NCI-H1436 treated with DMSO at 0.1 percent for 48 hours (cell line): ENCODE data around the gene TF.

Experiments
- DNase-seq: peaks from one replicate; lab custom pipeline; 2025; lab: John Stamatoyannopoulos, UW

The TF gene

DNA sequence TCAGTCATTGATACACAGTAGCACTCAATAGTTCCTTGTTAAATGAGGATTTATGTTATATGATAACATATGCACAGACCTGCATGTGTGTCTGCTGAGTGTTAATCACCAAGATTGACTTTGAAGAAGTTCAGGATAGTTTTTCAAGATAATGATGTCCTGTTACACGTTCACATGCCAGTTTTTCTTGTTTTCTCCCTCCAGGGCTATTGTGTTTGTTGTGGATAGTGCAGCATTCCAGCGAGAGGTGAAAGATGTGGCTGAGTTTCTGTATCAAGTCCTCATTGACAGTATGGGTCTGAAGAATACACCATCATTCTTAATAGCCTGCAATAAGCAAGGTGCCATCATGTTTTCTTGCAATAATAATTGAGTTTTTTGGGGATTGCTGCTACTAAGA, 69.2 kb downstream of the TF start:
- no peak for DNase-seq

DNA sequence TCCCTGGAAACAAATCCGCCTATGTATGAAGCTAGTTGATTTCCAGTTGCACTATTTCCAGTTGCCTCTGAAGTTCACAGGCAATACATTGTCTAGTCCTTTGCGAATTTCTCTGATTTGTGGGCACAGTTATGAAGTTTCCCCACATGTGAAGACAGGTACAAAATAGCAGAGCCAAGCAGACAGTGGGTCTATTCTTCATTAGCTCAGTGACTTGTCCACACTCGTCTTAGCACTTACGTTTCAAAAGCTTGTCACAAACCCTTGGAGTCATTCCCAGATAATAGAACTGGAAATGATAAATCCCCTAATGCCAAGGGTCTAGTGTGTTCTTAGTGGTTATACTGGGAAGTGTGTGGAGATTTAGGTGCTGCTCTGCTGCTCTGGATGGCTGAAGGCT, 73.9 kb downstream of the TF start:
- DNase-seq = no peak

DNA sequence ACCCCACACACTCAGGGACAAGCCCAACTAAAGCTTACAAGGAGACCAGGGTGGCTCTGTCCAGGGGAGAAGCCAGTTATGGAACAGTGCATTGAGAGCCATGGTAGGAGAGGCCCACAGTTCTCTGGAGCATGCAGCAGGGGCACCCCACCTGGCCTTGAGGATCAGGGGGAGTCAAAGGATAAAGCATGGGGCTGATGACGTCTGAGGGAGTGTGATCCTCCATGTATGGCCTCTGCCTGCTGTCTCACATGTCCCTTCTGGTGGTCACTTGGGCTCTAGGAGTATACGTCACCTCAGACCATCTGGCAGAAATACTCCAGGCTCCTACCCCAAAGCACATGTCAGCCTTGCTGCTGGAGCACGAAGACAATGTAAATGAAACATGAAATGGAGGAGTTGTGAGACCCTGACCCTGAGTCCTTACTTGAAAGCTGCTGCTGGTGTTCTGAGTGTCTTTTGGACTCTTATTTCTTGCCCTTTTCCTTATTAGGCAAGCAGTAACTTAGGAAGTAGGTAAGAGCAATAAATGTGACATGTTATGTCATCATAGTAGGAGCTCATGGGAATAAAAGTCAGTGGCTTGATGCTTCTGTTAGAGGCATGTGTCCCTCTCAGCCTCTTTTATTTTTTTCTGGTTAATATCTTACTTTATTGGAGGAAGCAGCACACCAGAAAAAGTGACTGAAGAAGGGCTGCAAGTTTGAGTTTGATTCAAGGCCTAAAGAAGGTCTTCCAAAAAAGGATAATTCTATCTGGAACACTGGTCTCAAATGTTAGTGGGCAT, 74.9 kb downstream of the TF start:
- no peak for DNase-seq

DNA sequence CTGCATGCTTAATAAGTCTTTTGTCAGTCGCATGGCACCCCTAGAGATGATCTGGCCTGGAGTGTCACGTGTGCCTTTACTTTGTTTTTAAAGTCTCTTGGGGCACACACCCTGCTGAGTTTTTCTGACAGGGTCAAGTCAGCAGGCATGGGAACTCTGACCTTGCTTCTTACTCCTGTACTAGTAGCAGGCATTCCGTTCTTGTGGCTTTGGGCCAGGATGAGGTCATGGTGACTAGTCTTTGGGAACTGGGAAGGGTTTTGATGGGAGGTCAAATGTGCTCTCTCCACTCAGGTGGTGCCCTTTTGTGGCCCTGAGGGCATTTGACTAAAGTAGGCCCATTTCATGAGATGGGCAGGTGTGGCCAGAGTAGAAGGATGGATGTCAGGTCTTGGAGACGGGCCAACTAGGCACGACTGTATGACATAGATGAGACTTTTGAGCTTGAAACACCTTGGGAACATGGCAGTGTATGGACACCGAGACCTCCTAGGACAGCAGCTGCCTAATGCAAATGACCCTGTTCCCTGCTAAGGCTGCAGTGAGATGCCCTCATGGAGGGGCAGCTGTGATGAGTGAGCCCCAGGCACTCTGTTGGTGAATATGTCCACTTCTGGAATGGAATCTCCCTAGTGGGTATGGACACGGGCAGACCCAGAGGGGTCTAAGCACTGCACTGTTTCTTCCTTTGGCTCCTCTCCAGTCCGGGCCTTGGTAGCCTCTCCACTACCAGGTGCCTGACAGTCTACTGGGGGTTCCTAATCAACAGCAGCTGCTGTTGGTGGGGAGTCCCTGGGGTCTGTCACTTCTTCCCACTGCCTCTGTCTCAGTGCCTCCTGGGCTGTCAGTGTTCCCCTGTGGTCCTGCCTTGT, 75.8 kb downstream of the TF start:
- DNase-seq = no peak

DNA sequence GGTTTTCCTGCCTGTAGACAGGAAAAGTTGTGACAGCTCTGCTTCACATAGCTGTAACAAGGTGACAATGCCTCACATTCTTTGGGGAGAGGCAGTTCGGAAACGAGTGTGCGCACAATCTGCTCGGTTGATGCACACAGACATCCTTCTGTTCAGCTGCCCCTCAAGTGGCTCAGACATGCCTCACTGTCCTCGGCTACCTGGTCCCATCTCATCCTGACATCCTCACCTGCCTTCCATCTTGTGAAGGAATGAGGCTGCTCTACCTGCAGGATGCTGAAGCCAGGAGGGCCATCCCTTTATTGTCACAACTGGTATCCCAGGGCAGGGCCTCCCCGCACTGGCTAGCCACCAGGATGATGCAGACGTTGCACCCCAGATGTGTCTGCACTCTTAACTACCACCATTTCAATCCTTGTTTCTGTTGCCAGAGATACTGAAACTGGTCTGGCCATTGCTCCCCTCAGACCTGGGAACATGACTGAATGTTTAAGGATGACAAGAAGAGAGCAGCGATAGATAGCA, 78.8 kb downstream of the TF start:
- no peak for DNase-seq

DNA sequence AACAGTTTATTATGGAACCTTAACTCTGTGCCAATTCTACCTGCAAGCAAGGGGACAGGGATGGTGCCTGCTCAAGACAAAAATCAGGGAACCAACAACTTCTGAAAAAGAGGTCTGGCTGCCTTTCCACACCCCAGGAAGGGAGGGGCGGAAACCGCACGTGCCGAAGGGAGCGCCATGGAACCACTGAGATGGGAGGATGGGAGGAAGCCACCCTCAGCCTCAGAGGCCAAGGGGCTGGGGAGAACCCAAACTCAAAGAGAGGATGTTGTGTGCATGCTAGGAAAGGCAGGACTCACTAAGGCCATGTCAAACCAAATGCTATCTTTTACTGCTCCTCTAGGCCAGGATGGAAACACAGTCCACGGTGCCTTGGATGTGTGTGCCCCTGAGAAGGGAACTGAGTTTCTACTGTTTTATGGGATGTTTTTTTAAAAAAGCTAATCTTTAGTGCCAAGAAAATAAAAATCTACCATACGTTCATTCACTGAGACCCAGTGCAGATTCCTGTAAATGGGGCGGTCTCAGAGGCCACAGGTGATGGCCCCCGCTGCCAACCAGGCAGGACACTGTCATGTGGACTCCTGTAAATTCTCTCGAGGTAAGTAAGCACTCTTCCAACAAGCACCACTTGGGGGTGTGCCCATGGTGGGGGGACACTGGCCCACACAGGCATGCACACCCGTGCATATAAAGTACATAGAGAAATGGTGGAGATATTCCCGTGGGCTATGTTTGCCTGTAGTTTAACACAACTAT, 80.0 kb downstream of the TF start:
- DNase-seq = no peak

DNA sequence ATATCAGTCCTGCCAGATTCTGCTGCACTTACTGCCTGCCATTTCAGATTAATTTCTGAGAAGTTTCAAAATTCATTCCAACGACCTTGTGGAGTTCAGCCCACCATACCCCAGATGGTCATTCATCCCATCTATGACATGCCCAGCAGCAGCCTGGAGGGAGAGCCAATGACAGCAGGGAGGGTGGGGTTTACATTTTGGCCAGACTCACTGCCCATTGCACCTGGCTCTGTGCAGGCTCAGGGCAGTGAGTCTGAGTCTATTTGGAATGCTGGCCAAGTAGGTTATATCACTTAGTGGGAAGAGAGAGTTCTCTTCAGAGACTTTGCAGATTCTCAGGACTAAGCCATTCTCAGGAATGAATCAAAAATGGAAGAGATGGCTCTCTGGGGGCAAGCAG, 80.9 kb downstream of the TF start:
- no peak for DNase-seq

DNA sequence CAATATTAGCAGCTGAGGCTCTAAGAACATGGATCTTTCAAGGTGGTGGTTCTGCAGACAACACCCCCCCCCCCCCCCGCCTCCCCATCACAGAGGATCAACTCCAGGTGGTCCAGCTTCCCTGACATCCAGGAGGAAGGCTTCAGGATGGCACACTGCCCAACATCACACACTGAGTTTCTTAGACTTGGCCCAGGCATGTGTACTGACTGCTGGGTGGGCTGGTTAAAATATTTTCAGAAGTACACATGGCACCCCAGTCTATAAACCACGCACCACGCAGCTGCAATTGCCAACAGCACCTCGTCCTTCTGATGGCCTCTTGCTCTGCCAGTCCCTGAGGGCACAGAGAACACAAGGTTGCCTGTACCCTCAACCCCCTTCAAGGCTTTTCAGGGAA, 81.5 kb downstream of the TF start:
- DNase-seq = no peak

DNA sequence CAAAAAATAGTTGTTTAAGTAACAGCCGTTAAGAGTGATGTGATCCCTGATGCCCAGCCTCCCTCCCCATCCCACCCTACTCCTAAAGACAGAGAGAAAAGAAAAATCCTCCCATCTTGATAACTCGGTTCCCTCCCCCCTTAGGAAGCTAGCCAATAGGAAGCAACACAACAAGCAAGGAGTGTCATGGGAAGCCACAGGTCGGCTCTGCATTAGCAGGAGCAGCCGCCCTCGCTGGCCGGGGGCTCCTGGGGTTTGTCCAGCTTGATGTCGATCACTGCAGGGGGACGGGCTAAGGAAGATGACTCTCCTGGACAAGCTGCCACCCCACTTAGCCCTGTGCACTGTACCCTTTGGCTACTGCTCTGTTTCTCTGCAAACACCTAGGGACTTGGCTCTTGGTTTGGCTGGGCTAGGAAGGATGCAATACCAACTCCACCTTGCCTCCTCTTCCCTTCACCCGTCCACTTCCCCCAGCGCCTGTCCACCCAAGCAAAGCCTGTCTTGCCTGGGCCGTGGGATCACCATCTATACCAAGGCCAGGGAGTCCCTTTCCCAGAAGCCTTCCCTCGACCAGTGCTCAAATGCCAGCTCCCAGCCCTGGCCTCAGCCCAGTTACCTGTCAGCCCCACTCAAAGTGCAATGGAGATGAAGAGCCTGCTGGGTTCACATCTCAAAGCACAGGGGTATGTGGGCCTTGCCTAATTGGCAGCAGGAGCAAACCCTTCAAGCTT, 82.5 kb downstream of the TF start:
- DNase-seq = no peak

DNA sequence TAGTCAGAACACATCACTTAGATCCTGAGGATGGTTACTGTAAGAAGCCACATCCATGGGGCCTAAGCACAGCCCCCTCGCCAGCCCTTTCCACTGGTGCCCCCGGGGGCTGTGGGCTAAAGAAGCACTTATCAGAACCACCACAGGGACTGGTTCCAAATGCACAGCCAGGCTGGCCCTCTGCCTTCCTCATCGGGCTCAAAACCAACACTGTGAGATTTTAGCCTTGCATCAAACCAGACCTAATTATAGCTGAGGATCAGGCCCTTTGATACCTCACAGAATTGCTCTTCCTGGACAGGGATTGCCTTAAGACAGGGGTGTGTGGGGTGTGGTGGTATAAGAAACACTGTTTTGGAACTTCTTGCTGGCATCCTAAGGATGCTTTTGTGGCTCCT, 83.1 kb downstream of the TF start:
- no peak for DNase-seq

DNA sequence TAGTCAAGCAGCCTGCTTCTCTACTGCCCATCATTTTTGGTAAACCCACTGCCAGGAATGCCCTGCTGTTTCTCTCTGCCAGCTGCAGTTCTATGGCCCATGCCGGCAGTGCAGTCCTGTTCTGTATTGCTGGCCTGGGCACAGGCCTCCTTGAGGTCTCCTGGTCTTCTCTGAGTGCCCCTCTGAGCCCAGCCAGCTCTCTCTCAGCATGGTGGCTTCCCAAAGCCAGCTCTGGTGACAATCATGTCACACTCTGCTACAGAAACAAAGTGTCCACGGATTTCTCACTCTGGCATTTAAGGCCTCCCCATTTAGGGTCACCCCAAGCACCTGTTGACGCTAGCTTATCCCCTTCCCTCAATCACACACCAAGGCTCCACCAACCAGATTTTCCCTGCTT, 83.9 kb downstream of the TF start:
- DNase-seq = no peak

DNA sequence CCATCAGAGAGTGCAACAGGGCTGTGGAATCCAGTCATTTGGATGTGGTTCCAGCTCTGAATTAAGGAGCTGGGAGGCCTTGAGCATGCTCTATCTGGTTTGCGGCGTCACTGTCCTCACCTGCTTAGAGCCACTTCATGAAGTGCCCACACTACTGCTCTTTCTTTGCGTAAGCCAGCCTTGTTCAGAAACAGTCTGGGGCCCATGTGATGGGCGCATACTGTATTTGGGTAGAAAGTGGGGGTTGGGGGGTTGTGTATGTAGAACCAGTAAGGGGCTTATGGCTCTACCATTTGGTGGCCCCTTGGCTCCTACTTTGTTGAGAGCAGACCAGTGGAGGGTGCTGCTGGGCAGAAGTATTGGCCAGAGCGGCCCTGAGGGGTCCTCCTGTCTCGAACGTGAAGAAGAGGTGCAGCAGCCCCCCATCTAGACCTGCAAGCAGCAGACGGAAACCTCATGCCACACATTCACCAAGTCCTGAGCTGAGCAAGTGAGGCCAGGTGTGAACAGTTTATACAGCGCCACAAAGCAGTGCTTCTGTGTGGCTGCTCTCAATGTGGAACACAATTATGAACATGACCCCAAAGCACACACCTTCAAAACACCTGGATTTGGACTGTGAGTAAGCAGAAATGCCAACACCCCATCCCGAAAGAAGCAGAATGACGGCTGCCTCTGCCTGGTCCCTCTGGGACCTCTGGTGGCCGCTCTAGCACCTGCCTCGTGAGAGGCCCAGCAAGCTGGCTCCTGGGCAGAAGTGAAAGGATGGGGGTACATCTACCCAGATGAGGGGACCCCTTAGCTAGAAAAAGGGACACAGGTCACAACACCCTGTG, 86.0 kb downstream of the TF start:
- no peak for DNase-seq

DNA sequence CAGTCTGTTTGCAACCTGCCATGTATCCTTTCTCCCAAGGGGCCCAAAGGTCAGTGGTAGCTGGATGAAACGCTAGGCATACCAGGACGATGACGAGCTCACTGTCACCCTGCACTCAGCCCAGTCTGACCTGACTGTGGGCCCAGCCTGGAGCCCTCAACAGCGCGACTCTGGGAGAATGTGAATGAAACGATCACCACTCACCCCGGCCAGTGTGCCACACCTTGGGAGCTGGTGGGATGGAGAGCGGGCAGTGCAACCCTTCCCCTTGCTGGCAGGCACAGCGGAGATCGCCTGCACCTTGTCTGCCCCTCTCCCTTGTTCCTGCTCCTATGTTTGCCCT, 86.6 kb downstream of the TF start:
- DNase-seq = no peak

DNA sequence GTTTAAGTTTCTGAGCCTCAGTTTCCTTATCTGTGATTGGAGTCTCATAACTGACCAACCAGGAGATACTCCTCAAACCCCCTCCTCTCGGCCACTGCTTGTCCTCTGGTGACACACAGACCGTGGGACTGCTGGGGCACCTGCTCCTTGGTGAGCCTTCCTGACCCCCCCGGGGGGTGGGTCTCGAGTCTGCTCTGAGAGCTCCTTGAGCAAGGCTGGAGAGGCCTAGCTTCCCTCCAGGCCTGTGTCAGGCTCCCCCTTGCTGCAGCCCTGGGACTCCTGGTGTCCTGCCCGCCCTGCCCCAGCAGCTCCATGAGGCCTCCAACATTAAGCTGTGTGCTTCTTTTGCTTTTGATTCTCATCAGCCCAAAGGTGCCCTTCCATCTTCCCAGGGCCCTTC, 87.1 kb downstream of the TF start:
- no peak for DNase-seq

DNA sequence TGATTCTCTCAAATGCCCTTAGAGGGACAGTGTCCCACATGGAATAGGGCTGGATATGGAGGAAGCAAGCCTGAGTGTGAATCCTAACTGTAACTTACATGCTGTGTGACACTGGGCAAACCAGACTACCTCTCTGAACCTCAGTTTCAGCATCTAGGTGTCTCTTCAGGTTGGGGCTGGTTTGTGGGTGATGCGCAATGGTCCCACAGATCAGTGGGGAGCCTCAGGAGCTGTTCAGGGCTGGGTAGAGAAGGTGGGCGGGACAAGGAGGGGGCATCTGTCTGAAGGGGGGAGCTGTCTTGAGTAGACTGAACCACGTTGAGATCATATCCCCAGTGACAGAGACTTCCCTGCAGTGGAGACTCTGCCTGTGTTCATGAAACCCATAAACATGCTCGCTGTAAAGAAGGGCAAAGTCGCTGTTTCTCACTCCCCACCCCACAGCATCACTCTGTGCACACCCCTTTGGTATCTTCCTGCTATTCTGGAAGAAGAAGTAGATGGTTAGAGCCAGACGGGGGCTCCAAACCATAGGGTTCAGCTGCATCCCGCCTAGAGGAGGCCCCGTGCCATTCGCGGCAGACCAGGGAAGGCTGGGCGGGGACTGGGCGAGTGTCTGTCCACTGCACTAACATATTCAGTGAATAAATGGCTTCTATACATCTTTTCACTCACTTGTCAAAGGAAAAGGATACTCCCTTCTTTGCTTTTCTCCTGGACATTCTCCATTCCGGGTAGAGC, 87.9 kb downstream of the TF start:
- no peak for DNase-seq

DNA sequence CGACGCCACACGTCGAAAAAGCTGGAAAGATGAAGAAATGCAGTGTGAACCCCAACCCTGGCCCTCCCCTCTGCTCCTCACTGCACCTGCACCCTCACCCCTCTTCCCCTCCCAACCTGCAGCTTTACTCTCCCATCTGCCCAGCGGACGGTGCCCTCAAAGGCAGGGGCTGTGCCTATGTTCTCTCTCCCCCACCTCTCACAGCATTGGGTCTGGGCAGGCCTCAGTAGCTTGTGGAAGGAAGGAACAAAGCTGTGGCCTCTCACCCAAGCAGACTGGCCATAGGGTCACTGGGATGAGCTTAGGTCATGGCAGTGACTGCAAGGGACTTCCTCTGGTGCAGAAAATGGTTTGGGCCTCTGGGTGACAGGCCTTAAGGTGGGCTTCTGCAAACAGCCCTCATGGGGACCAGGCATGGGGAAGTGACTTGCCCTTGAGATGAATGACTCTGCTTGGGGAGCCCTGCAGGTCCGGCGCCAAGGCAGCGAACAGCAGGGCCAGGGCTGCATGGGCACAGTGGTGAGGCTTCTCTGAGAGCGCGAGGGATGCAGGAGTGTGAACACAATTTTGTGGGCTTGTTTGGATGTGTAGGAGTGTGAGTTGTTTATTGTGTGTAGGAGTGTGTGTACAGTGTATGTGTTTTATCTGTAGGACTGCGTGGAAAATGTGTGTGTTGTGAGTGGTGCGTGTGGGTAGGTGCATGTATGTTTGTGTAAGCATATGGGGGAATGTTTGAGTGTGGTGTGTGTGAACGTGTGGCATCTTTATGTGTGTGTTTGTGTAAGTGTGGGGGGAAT, 88.6 kb downstream of the TF start:
- no peak for DNase-seq

DNA sequence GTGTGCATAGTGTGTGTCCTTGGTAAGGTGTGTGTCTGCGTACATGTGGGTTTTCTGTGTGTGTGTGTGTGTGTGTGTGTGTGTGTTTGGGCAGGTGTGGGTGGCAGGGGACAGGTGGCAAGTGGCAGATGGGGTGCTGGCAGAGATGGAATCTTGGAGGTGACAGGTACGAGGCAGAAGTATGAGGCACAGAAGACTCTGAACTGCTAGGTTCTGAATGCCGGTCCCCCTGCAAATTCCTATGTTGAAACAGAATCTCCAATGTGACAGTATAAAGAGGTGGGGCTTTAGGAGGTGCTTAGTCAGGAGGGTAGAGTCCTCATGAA, 89.2 kb downstream of the TF start:
- DNase-seq = no peak

DNA sequence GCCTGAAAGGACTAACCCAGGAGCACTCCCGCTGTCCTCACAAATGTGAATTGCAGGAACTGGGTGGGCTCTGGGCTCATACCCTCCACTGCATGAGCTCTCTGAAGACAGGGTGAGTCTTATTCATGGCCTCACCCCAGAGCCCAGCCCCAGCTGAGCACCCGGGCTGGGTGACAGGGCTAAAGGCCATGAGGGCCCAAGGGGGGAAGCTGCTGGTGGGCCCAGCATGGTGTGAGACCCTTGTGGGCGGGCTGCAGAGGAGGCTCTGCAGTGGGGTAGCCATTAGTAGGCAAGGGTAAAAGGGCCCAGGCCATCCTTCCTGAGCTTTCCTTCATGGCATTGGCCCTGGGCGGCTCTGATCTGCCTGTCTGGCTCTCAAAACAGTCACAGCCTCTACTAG, 89.8 kb downstream of the TF start:
- no peak for DNase-seq

DNA sequence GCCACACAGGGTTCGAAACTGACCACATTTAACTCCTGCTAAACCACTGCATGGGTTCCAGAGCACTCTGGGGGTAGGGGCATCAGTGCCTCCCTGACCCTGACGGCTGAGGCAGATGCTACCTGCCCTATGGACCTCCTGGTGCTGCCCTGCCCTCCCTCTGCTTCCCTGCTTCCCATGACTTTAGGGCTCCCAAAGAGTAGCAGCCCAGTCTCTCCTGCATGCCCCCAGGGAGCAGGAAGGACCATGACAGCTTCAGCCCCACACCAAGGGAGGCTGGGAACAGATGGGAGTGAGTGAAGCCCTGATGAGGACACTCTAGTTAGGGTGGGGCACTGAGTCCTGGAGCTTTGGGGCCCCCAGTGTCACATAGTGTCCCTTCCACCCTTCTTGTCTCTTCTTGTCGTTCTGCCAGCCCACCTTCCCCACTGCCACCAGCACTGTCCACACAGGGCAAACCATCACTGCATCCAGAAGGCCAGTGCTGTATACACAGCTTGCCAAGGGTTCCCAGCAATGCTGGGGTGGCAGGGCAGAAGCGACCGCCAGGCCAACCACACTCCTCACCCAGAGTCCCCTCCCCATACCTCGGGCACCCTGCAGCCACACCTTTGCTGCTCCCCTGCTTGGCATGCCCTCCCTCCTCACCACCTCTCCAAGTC, 90.4 kb downstream of the TF start:
- no peak for DNase-seq
